GM12874 (cell line): ENCODE data around the gene CBR3.

Experiments used
- TF ChIP-seq, protein P1 (sequence below): IDR thresholded peaks from 2 replicates; pipeline ENCODE4 v1.5.1; 2011; ENCODE audit warnings: low read depth, mild to moderate bottlenecking, control low read depth, low read length, moderate library complexity; ENCODE audit not compliant: insufficient read depth

Gene CBR3

DNA sequence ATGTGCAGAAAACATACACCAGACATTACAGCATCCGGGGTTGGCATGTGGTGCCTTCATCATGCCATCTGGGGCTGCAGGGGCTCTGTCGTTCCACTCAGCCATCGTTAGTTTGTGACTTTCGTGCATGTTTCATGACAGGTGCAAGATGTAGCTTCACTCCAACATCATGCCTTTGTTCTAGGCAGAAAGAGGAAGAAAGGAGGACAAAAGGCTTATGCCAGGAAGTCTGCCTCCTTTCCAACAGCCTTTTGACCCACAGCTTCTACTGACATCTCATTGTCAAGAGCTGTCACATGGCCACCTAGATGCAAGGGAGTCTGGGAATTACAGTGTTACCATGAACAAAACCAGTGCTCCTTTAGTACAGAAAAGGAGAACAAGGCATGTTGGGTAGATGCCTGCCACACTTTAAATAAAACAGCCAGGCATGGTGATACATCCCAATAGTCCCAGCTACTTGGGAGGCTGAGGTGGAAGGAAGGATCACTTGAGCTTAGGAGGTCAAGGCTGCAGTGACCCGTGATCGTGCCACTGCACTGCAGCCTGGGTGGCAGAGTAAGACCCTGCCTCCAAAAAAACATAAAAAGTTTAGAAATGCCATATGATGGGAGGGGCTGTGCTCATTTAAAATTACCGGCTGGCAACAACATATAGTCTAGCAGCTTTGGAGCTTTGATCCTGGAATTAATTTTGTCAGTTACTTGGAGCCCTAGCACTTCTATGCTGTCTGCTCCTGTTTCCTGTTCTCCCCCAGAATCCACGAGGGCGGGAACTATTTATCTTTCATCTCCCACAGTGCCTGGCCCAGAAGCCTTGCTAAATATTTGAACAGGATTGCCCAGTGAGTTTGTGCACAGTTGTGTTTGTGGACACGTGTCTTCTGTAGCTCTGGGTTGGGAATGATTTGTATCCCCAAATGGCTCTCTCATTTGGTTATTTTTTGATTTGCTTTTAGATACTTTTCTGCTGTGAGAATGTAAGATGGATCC lies 29.2 kb downstream of the CBR3 start:
- TF ChIP-seq, protein P1, sequence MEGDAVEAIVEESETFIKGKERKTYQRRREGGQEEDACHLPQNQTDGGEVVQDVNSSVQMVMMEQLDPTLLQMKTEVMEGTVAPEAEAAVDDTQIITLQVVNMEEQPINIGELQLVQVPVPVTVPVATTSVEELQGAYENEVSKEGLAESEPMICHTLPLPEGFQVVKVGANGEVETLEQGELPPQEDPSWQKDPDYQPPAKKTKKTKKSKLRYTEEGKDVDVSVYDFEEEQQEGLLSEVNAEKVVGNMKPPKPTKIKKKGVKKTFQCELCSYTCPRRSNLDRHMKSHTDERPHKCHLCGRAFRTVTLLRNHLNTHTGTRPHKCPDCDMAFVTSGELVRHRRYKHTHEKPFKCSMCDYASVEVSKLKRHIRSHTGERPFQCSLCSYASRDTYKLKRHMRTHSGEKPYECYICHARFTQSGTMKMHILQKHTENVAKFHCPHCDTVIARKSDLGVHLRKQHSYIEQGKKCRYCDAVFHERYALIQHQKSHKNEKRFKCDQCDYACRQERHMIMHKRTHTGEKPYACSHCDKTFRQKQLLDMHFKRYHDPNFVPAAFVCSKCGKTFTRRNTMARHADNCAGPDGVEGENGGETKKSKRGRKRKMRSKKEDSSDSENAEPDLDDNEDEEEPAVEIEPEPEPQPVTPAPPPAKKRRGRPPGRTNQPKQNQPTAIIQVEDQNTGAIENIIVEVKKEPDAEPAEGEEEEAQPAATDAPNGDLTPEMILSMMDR: no peak

DNA sequence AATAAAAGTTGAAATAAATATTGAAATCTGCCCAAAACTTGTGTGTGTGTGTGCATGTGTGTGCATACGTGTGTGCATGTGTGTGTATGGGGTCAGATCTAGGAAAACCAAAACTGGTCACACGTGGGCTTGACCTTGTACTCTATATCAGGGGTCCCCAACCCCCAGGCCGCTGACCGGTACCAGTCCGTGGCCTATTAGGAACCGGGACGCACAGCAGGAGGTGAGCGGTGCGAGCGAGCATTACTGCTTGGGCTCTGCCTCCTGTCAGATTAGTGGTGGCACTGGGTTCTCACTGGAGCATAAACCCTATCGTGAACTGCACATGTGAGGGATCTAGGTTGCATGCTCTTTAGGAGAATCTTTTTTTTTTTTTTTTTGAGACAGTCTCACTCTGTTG lies 30.5 kb downstream of the CBR3 start:
- TF ChIP-seq, protein P1: no peak

DNA sequence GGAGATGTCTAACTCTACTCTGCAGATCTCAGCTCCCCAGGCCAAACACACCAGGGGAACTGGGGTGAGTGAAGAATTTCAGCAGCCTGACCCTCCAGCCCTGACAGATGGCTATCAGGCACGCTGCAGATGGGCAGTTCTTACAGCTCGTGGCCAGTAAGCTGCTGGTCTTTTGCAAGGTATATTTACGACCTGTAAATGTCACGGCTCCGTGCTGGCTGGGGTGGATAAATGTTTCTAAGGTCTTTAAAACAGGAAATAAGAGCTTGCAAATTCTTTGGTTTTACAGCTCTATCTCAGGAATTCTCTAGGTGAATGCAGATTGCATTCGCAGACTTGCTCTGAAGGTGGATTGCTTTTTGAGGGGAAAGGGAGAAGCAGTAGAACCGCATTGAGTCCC lies 31.8 kb downstream of the CBR3 start:
- TF ChIP-seq, protein P1: no peak

DNA sequence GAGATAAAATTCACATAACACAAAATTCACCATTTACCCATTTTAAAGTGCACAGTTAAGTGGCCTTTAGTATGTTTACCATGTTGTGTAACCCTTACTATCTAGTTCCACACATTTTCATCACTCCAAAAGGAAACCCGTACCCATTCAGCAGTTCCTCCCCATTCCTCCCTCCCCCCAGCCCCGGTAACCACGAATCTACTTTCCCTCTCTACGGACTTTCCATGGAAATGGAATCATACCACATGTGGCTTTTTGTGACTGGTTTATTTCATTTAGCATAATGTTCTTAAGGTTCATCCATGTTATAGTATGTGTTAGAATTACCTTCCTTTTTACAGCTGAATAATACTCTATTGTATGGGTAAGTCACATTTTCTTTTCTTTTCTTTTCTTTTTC lies 32.7 kb downstream of the CBR3 start:
- TF ChIP-seq, protein P1: no peak

DNA sequence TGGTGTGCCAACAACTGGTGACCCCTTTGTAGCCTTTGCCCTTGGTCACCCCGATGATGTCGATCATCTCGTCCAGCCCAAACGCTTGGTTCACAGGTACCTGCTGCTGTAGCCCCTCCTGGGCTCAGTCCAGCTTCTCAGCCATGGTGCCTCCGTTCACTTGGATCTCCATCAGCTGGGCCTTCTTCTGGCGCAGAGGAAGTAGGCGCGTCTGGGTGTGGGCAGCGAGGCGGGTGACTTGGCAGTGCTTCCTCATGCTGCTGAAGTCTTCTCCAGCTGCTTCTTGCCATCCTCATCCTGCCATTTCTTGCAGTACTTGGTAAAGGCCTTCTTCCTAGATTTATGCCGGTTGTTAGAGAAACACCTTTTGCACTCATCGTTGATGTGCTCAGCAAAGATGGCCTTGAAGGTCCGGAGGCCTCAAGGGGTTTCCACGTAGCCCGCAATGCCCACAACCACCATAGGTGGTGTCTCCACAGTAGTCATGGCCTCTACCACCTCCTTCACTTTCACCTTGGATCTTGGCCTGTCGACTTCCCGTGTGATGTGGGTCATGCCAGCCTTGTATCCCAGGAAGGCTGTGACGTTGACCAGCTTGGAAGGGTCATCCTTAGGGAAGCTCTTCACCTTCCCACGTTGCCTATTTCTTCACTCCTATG lies 34.7 kb downstream of the CBR3 start:
- TF ChIP-seq, protein P1: peak; percentile 34; the same call in 1 of the 2 replicates

DNA sequence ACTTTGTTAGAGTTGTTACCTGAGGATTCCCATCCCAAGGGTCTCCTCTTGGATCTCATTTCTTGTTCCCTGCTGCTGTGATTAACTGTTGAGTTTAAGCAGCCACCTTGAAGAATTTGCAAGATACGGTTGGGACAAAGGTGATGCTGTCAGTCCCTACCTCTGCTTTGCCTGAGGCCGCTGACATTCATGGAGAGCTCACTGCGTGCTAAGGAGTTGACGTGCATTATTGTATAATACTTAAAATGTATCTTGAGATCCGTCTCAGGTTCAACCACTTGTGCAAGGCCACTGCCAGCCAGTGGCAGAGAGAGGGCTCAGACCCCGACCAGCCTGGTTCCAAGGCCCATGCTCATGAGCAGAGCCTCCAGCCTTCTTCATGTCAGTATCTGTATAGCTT lies 35.9 kb downstream of the CBR3 start:
- TF ChIP-seq, protein P1: no peak

DNA sequence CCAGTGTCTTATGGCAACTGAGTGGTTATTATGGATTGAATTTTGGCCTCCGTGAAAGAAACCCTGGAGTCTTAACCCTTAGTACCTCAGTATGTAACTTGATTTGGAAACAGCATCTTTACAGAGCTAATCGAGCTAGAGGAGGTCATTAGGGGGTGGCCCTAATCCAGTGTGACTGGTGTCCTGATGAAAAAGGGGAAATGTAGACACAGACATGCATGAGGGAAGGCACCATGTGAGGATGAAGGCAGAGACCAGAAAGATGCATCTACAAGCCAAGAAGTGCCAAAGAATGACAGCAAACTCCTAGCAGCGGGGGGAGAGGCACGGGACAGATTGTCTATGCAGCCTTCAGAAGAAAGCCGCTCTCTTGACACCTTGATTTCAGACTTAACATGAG lies 36.5 kb downstream of the CBR3 start:
- TF ChIP-seq, protein P1: no peak
